Hepatocyte (in vitro differentiated cells): Measurements from ENCODE around the gene WIZ. TPM values are rescaled to one million over a fixed set of nuclear protein-coding genes. Genes with fewer than 3 reads are reported as not detected.

ENCODE experiments used
- DNase-seq: peaks from one replicate; pipeline ENCODE4 v3.0.0-alpha.2; 2016; ENCODE audit warnings: low spot score
- H2AFZ ChIP-seq: fragments of 200-600 bp; sonication (generic); 2 replicates; pipeline ENCODE4 v1.6.0; 2016; ENCODE audit warnings: antibody characterized with exemption, mild to moderate bottlenecking
- H3K27ac ChIP-seq: fragments of 200-600 bp; sonication (generic); 2 replicates; pipeline ENCODE4 v1.5.1; 2016; ENCODE audit warnings: mild to moderate bottlenecking
- H3K27me3 ChIP-seq: fragments of 200-600 bp; sonication (generic); 2 replicates; pipeline ENCODE4 v1.6.1; 2016
- H3K36me3 ChIP-seq: fragments of 200-600 bp; sonication (generic); replicated peaks from 2 replicates; pipeline ENCODE4 v1.5.1; 2016; ENCODE audit warnings: low read depth; ENCODE audit not compliant: insufficient read depth
- H3K4me1 ChIP-seq: fragments of 200-600 bp; sonication (generic); 2 replicates; pipeline ENCODE4 v1.5.1; 2016; ENCODE audit warnings: mild to moderate bottlenecking, moderate library complexity; ENCODE audit not compliant: insufficient read depth
- H3K4me2 ChIP-seq: fragments of 200-600 bp; sonication (generic); 2 replicates; pipeline ENCODE4 v1.6.0; 2016
- H3K4me3 ChIP-seq: fragments of 200-600 bp; sonication (generic); 2 replicates; pipeline ENCODE4 v1.5.1; 2016; ENCODE audit warnings: mild to moderate bottlenecking
- H3K79me2 ChIP-seq: fragments of 200-600 bp; sonication (generic); 2 replicates; pipeline ENCODE4 v1.6.0; 2017; ENCODE audit warnings: mild to moderate bottlenecking
- H3K9me2 ChIP-seq: fragments of 200-600 bp; sonication (generic); replicated peaks from 2 replicates; pipeline ENCODE4 v1.6.0; 2017; ENCODE audit warnings: mild to moderate bottlenecking; ENCODE audit not compliant: insufficient read depth
- H3K9me3 ChIP-seq: fragments of 200-600 bp; sonication (generic); 2 replicates; pipeline ENCODE4 v1.5.1; 2016; ENCODE audit warnings: low read depth, mild to moderate bottlenecking
- H4K20me1 ChIP-seq: fragments of 200-600 bp; sonication (generic); 2 replicates; pipeline ENCODE4 v1.6.0; 2016; ENCODE audit warnings: mild to moderate bottlenecking; ENCODE audit not compliant: insufficient read depth, poor library complexity, severe bottlenecking
- EZH2 ChIP-seq: fragments of 200-600 bp; sonication (generic); IDR thresholded peaks from 2 replicates; pipeline ENCODE4 v1.6.1; 2016; ENCODE audit warnings: antibody characterized with exemption, mild to moderate bottlenecking, borderline replicate concordance
- EZH2phosphoT487 ChIP-seq: fragments of 200-600 bp; sonication (generic); IDR thresholded peaks from one replicate; pipeline ENCODE4 v1.6.1; 2018; ENCODE audit warnings: antibody characterized with exemption, mild to moderate bottlenecking, low read depth, moderate library complexity; ENCODE audit not compliant: unreplicated experiment, severe bottlenecking
- WGBS: methylation state at CpG from one replicate; pipeline ENCODE4 v1.1.6; 2016; ENCODE audit warnings: low lambda C conversion rate; ENCODE audit errors: missing lambda C conversion rate; 5-methylcytosine and 5-hydroxymethylcytosine counted together
- polyA plus RNA-seq: library from polyadenylated mRNA; unstranded; fragments of >200 nt; fragmentation: Nextera tagmentation; extraction: Ambion mirVana; gene quantifications from 2 replicates; pipeline ENCODE4 v1.2.1, GENCODE V29; 2016
- total RNA-seq: library from RNA; depleted of rRNA; stranded (reverse); fragments of >200 nt; gene quantifications from 2 replicates; pipeline ENCODE4 v1.2.3, GENCODE V29; 2014
- TF ChIP-seq, protein P1 (sequence below): fragments of 200-600 bp; sonication (generic); IDR thresholded peaks from 2 replicates; pipeline ENCODE4 v1.5.1; 2016; ENCODE audit warnings: antibody characterized with exemption, mild to moderate bottlenecking; ENCODE audit not compliant: poor library complexity

The WIZ gene
- total and polyA plus RNA-seq, 2 experiments from 2014 or later, result 18.6 to 24.5 TPM

DNA sequence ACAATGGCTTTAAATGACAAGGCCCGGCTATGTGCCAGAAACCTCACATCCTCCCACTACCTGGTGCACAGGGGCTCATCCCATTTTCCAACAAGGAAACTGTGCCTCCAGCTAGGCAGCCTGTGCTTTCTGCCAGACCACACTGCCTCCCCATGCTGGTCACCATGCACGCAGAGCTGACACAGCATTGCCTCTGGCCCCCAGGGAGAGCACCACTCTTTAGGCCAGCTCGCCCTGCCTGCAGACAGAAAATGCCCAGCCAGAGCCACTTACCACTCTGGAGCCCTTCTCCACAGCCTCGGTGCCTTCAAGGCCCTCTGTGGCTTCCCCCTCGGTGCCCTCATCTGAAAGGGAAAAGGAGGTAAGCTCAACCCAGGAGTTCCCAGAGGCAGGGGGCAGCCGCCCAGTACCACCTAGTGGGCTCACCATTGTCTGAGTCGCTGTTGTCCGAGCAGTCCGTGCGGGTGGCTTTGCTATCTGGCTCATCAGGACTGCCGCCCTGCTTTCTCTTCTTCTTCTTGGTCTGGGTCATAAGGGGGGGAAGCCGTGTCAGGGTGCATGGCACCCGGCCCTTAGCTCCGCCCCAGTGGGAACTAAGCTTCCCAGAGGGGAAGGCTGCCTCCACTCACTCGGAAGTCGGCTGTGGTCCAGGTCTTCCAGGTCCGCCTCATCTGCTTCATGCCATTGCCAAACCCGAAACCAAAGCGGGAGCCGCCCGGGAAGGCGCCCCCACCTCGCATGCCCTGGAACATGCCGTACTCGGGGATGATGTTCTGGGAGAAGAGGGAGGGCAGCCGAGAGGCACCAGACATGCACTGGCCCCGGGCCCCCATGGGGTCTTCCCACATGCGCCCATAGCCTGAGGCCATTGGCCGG, 49.0 kb downstream of the WIZ start:
- Histone ChIP-seq H3K36me3 (no peaks in the 10 kb centered on the region), H3K27ac (no peak overlapping the region), H3K9me3 (no peaks in the 10 kb centered on the region), H3K4me2 (no peak overlapping the region), H3K4me3 (no peak overlapping the region), H3K4me1 (no peaks in the 10 kb centered on the region), H3K79me2 (peaks cover 66% of the 10 kb centered on the region), H4K20me1 (peaks cover 53% of the 10 kb centered on the region), H3K9me2 (no peaks in the 10 kb centered on the region), H3K27me3 (no peaks in the 10 kb centered on the region), H2AFZ (no peak overlapping the region)
- TF ChIP-seq, protein P1, sequence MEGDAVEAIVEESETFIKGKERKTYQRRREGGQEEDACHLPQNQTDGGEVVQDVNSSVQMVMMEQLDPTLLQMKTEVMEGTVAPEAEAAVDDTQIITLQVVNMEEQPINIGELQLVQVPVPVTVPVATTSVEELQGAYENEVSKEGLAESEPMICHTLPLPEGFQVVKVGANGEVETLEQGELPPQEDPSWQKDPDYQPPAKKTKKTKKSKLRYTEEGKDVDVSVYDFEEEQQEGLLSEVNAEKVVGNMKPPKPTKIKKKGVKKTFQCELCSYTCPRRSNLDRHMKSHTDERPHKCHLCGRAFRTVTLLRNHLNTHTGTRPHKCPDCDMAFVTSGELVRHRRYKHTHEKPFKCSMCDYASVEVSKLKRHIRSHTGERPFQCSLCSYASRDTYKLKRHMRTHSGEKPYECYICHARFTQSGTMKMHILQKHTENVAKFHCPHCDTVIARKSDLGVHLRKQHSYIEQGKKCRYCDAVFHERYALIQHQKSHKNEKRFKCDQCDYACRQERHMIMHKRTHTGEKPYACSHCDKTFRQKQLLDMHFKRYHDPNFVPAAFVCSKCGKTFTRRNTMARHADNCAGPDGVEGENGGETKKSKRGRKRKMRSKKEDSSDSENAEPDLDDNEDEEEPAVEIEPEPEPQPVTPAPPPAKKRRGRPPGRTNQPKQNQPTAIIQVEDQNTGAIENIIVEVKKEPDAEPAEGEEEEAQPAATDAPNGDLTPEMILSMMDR, result no peak
- TF ChIP-seq EZH2phosphoT487 (no peak), EZH2 (no peak)
- 97% methylated on average over 29 of the region's 29 CpGs for WGBS
- no peak for DNase-seq

DNA sequence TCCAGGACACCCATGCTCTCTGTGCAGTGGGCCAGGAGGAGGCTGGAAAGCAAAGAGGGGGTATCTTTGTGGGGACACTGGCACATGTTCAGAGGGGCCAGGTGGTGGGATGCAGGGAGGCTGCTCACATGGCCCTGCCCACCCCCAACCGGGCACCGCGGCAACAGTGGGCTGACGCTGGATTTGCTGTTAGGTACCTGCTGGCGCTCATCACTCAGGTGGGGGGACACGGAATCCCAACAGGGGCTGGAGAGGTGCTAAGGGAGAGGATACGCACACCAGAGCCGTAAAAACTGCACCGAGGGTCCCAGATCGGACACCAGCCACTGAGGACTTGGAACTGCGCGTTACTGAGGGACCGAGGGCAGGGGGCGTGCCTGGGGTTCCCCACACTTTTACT, 50.1 kb downstream of the WIZ start:
- no peak overlapping the region for H2AFZ ChIP-seq
- H3K9me2 ChIP-seq, result no peaks in the 10 kb centered on the region
- no peaks in the 10 kb centered on the region for H3K4me1 ChIP-seq
- H4K20me1 ChIP-seq, result peaks cover 42% of the 10 kb centered on the region
- no peak overlapping the region for H3K4me2 ChIP-seq
- no peak overlapping the region for H3K4me3 ChIP-seq
- H3K27ac ChIP-seq, result no peak overlapping the region
- WGBS, result 98% methylated on average over 14 of the region's 14 CpGs
- no peaks in the 10 kb centered on the region for H3K36me3 ChIP-seq
- no peaks in the 10 kb centered on the region for H3K27me3 ChIP-seq
- peaks cover 57% of the 10 kb centered on the region for H3K79me2 ChIP-seq
- no peak for DNase-seq
- no peak for TF ChIP-seq EZH2phosphoT487
- no peaks in the 10 kb centered on the region for H3K9me3 ChIP-seq

DNA sequence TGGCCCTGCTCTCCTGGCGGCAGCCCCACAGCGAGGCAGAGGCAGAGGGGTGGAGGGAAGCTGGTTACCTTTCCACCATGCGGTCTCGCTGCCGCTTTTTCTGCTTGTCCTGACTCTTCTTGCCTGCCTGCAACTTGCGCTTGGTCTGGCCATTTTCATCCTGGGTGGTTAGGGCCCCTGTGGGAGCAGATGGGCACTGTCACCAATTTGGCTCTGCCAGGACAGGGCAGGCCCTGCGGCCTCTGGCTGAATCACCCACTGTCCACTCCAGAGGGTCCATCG, 50.6 kb downstream of the WIZ start:
- H3K4me2 ChIP-seq, result no peak overlapping the region
- H2AFZ ChIP-seq, result no peak overlapping the region
- WGBS, result 96% methylated on average over 8 of the region's 8 CpGs
- no peak overlapping the region for H3K27ac ChIP-seq
- H3K36me3 ChIP-seq, result no peaks in the 10 kb centered on the region
- no peaks in the 10 kb centered on the region for H3K4me1 ChIP-seq
- peaks cover 37% of the 10 kb centered on the region for H4K20me1 ChIP-seq
- no peaks in the 10 kb centered on the region for H3K9me2 ChIP-seq
- no peak overlapping the region for H3K4me3 ChIP-seq
- H3K27me3 ChIP-seq, result no peaks in the 10 kb centered on the region
- no peaks in the 10 kb centered on the region for H3K9me3 ChIP-seq
- no peak for DNase-seq
- peaks cover 57% of the 10 kb centered on the region for H3K79me2 ChIP-seq
- TF ChIP-seq, protein P1, result no peak
- no peak for TF ChIP-seq EZH2phosphoT487
- TF ChIP-seq EZH2, result no peak

DNA sequence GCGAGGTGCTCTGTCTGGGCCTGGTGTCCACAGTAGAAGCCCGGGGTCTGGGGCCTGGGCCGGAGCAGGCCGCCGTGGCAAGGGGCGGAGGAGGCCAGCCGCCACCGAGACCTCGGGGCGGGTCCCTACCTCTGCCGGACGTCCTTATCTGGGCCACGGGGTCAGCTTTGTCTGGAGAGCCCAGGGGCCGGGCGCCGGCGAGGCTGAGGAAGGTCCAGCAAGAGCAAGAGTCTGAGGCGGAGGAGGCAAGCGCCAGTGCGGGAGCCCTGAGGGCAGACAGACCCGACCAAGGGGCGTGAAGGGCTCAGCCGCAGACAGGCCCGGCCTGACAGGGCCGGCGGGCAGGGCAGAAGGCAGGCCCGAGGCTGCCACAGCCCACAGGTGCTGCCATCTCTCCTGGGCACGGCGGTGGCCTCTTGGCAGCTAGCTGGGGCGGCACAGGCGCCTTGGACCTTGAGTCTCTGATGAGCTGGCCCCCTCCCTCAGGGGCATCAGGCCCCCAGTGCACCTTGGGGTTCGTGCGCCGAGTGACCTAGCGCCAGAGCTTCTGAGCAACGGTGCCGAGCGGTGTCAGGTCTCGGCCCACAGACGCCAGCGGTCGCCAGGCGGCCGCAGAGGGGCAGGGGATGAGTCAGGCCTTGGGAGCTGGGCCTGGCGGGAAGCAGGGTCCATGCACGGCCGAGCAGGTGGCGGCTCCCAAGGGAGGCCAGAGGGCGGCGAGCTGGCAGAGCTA, 51.1 kb downstream of the WIZ start:
- 95% methylated on average over 37 of the region's 50 CpGs for WGBS
- no peak overlapping the region for H2AFZ ChIP-seq

More for the DNA sequence above, 51.1 kb downstream of the WIZ start:
- Histone ChIP-seq H3K4me1 (no peaks in the 10 kb centered on the region), H3K9me2 (no peaks in the 10 kb centered on the region), H3K9me3 (no peaks in the 10 kb centered on the region), H4K20me1 (peaks cover 32% of the 10 kb centered on the region), H3K27me3 (no peaks in the 10 kb centered on the region), H3K27ac (no peak overlapping the region), H3K4me2 (no peak overlapping the region), H3K4me3 (no peak overlapping the region), H3K36me3 (no peaks in the 10 kb centered on the region), H3K79me2 (peaks cover 54% of the 10 kb centered on the region)
- DNase-seq, result no peak
- TF ChIP-seq EZH2, result no peak
- TF ChIP-seq EZH2phosphoT487, result no peak
- TF ChIP-seq, protein P1, result no peak
